Prostate gland (tissue), 2 donors: ENCODE data around the gene COL6A5. TPM values are rescaled to one million over a fixed set of nuclear protein-coding genes. Genes with fewer than 3 reads are reported as not detected.

Source experiments
- DNase-seq: peaks from one replicate; pipeline ENCODE4 v3.0.0-alpha.2; 2019; ENCODE audit warnings: low spot score
- H3K27ac ChIP-seq, 2 donors: fragments of 200-600 bp; sonication (generic); 2 replicates each; pipeline ENCODE4 v1.5.1; 2017 to 2019
- H3K27me3 ChIP-seq: fragments of 200-600 bp; sonication (generic); replicated peaks from 2 replicates; pipeline ENCODE4 v1.5.1; 2019; ENCODE audit not compliant: insufficient read depth
- H3K36me3 ChIP-seq, 2 donors: fragments of 200-600 bp; sonication (generic); 1 replicate in 1 of 2; 2 replicates in 1 of 2; pipeline versions ENCODE4 v1.5.1 to v1.8.1; 2017 to 2019
- H3K4me1 ChIP-seq: fragments of 200-600 bp; sonication (generic); replicated peaks from 2 replicates; pipeline ENCODE4 v1.5.1; 2019
- H3K4me3 ChIP-seq, 2 donors: fragments of 200-600 bp; sonication (generic); 2 replicates each; pipeline ENCODE4 v1.5.1; 2017 to 2019
- H3K9me3 ChIP-seq: fragments of 200-600 bp; sonication (generic); 2 replicates; pipeline ENCODE4 v1.5.1; 2017
- POLR2A ChIP-seq: fragments of 450-650 bp; IDR thresholded peaks from one replicate; pipeline ENCODE4 v1.6.1; 2016; ENCODE audit warnings: antibody characterized with exemption, mild to moderate bottlenecking
- POLR2AphosphoS5 ChIP-seq: sonication (generic); formaldehyde crosslinking; IDR thresholded peaks from one replicate; pipeline ENCODE4 v1.6.1; 2017; ENCODE audit warnings: antibody characterized with exemption
- WGBS: methylation state at CpG from one replicate; pipeline ENCODE4 v1.1.5; 2018; 5-methylcytosine and 5-hydroxymethylcytosine counted together
- intact Hi-C: fragments of 100-400 bp; cut with DNase I; formaldehyde crosslinking; loops from one replicate; pipeline ENCODE4 v1.14.2; 2022
- total RNA-seq, 2 donors: library from RNA; depleted of rRNA; stranded (reverse); fragments of >200 nt; gene quantifications; one replicate each; pipeline ENCODE4 v1.1.0, GENCODE V29; 2016
- TF ChIP-seq, protein P1 (sequence below), 4 experiments: fragments of 200-600 bp in 2 of 4; fragments of 450-650 bp in 2 of 4; sonication (generic) in 2 of 4; IDR thresholded peaks; 1 replicate in 3 of 4; 2 replicates in 1 of 4; pipeline ENCODE4 v1.5.1; 2016 to 2019; ENCODE audit warnings: antibody characterized with exemption in 4 of 4, mild to moderate bottlenecking in 2 of 4, moderate library complexity in 2 of 4

Gene COL6A5
- total RNA-seq, 2 donors from 2014 or later, result 0.57 TPM; not detected in 1

DNA sequence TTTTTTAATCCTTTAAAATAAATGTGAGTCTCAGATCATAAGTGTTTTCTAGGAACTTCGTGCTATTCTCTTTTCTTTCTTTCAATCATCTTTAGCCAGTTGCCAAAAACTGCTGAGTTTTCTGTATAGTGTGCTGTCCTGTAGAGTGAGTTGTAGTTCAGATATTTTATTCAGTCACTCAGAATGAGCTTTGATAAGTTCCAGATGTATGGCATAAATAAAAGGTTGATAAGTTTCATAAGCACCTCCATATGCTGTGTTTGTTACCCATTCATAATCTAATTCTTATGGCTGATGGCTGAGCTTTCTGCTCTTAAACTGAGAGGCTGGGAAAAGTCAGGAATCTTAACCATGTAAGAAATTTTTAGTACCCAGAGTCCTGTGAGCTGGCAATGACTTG lies 112.2 kb downstream of the COL6A5 start:
- DNase-seq, result no peak
- no peaks in the 10 kb centered on the region for H3K4me1 ChIP-seq
- H3K27ac ChIP-seq, result no peak overlapping the region
- no peaks in the 10 kb centered on the region for H3K36me3 ChIP-seq
- intact Hi-C loops, result no loop called here
- TF ChIP-seq POLR2AphosphoS5, result no peak
- no peak for TF ChIP-seq POLR2A
- TF ChIP-seq, protein P1, sequence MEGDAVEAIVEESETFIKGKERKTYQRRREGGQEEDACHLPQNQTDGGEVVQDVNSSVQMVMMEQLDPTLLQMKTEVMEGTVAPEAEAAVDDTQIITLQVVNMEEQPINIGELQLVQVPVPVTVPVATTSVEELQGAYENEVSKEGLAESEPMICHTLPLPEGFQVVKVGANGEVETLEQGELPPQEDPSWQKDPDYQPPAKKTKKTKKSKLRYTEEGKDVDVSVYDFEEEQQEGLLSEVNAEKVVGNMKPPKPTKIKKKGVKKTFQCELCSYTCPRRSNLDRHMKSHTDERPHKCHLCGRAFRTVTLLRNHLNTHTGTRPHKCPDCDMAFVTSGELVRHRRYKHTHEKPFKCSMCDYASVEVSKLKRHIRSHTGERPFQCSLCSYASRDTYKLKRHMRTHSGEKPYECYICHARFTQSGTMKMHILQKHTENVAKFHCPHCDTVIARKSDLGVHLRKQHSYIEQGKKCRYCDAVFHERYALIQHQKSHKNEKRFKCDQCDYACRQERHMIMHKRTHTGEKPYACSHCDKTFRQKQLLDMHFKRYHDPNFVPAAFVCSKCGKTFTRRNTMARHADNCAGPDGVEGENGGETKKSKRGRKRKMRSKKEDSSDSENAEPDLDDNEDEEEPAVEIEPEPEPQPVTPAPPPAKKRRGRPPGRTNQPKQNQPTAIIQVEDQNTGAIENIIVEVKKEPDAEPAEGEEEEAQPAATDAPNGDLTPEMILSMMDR (IDR thresholded peaks at IDR 0.05), result no peak
- no peak overlapping the region for H3K4me3 ChIP-seq
- WGBS, result 67% methylated on average over 1 of the region's 1 CpG
- no peaks in the 10 kb centered on the region for H3K27me3 ChIP-seq
- H3K9me3 ChIP-seq, result no peaks in the 10 kb centered on the region

DNA sequence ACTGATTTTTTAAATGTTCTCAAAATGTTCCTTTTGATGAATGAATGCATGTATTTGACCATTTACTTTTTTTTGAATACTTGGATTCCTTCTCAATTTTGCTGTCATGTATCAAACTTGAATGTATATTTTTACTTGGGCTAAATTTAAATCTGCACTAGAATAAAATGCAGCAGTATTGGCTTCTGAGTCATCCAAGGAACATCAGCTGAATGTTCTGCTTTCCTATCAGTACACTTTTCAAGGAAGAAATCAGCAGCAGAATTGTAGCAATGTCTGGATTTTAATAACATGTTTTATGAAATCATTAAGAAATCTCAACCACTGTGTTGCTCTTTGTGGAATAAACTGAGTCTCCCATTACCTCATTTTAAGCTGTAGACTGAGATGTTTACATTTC lies 114.5 kb downstream of the COL6A5 start:
- Histone ChIP-seq H3K36me3 (no peaks in the 10 kb centered on the region), H3K4me1 (no peaks in the 10 kb centered on the region), H3K9me3 (no peaks in the 10 kb centered on the region), H3K27me3 (no peaks in the 10 kb centered on the region), H3K4me3 (no peak overlapping the region), H3K27ac (no peak overlapping the region)
- DNase-seq, result no peak
- TF ChIP-seq, protein P1 (IDR thresholded peaks at IDR 0.05), result no peak
- TF ChIP-seq POLR2A (no peak), POLR2AphosphoS5 (no peak)
- intact Hi-C loops, result no loop called here

DNA sequence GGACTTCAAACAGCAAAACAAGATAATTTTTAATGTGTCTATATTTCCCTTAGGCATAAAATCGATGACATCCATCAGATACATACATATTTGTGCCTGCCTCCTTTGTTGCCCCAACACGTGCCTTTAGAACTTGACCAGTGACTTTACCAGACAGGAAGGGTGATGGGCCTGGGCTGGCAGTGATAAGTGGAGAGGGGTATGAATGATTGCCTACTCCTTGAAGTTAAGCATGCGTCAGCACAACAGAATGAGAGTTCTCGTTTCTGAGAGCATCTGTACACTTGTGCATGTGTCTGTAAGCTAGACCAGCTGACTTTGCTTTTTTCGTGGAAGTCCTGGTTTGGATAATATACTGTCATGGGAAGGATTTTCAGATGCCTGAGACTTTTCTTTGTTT lies 116.6 kb downstream of the COL6A5 start:
- Histone ChIP-seq H3K27ac (no peak overlapping the region), H3K36me3 (no peaks in the 10 kb centered on the region), H3K4me1 (no peaks in the 10 kb centered on the region), H3K9me3 (no peaks in the 10 kb centered on the region), H3K27me3 (no peaks in the 10 kb centered on the region), H3K4me3 (no peak overlapping the region)
- no peak for DNase-seq
- TF ChIP-seq POLR2A (no peak), POLR2AphosphoS5 (no peak)
- TF ChIP-seq, protein P1 (IDR thresholded peaks at IDR 0.05), result no peak
- whole genome bisulfite sequencing, result 72% methylated on average over 5 of the region's 5 CpGs
- intact Hi-C loops, result no loop called here

DNA sequence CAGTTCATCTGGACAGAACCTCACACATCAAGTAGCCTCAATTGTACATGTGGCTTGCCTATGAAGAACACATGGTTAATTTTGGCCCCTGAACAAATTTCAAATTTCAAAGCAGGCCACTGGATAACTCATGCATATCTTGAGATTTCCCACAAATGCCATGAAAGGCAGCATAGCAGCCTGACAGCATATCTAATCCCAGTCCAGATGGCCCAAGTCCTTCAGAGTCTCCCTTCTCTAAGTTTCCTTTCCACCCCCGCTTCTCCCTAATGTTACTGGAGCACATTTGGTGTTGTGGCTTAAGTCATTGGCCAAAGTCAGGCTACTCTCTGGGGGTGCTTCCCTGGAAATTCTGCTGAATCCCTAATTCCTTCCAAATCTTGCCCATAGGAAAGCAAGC lies 117.7 kb downstream of the COL6A5 start:
- Histone ChIP-seq H3K27ac (no peak overlapping the region), H3K4me1 (no peaks in the 10 kb centered on the region), H3K9me3 (no peaks in the 10 kb centered on the region), H3K36me3 (no peaks in the 10 kb centered on the region), H3K27me3 (no peaks in the 10 kb centered on the region), H3K4me3 (no peak overlapping the region)
- intact Hi-C loops, result no loop called here
- whole genome bisulfite sequencing, result 100% methylated on average over 1 of the region's 1 CpG
- DNase-seq, result no peak
- TF ChIP-seq, protein P1 (IDR thresholded peaks at IDR 0.05), result no peak
- TF ChIP-seq POLR2AphosphoS5 (no peak), POLR2A (no peak)

DNA sequence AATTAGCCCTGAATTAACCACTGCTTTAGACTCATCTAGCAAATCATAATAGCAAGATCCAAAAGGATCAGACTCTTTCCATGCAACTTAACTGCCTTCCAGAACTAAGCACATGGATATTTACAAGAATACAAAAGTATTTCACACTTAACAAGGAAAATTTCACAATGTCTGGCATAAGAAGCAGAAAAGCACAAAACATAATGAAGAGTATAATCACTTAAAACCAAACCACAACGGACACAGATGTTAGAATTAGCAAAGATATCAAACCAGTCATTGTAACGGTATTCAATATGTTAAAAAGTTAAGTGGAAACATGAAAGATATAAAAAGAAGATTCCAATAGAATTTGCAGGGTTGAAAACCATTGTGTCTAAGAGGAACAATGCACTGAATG lies 120.0 kb downstream of the COL6A5 start:
- 75% methylated on average over 2 of the region's 2 CpGs for WGBS
- no peak for DNase-seq
- intact Hi-C loops, result no loop called here

More for the DNA sequence above, 120.0 kb downstream of the COL6A5 start:
- no peaks in the 10 kb centered on the region for H3K36me3 ChIP-seq
- no peaks in the 10 kb centered on the region for H3K9me3 ChIP-seq
- H3K27ac ChIP-seq, result no peak overlapping the region
- no peaks in the 10 kb centered on the region for H3K4me1 ChIP-seq
- TF ChIP-seq POLR2A (no peak), POLR2AphosphoS5 (no peak)
- TF ChIP-seq, protein P1 (IDR thresholded peaks at IDR 0.05), result no peak
- no peaks in the 10 kb centered on the region for H3K27me3 ChIP-seq
- no peak overlapping the region for H3K4me3 ChIP-seq
